Measurements from ENCODE around the gene SYN1.

SYN1 gene

DNA sequence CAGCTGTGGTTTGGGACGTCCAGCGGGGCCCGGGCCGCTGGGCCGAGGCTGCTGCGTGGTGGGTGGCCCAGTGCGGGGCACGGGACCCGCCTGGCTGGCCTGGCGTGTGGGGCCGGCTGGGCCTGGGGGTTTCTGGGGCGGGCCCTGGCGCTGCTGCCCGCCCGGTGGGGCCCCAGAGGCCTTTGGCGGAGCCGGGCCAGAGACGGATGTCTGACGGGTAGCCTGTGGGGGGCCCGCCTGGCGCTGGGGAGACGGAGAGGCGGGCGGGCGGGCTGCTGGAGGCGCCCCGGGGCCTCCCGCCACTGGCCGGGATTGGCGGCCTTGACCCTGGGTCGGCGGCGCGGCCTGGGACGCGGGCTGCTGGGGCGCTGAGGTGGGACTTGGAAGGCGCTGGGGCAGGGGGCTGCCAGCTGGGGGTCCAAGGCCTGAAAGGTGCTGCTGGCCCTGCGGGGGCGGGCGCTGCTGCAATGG is 45.5 kb downstream of the SYN1 start:
- TF ChIP-seq, protein P1, sequence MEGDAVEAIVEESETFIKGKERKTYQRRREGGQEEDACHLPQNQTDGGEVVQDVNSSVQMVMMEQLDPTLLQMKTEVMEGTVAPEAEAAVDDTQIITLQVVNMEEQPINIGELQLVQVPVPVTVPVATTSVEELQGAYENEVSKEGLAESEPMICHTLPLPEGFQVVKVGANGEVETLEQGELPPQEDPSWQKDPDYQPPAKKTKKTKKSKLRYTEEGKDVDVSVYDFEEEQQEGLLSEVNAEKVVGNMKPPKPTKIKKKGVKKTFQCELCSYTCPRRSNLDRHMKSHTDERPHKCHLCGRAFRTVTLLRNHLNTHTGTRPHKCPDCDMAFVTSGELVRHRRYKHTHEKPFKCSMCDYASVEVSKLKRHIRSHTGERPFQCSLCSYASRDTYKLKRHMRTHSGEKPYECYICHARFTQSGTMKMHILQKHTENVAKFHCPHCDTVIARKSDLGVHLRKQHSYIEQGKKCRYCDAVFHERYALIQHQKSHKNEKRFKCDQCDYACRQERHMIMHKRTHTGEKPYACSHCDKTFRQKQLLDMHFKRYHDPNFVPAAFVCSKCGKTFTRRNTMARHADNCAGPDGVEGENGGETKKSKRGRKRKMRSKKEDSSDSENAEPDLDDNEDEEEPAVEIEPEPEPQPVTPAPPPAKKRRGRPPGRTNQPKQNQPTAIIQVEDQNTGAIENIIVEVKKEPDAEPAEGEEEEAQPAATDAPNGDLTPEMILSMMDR (IDR thresholded peaks at IDR 0.05; ENCODE audit: insufficient read depth, low read depth, low read length, missing control alignments) = no peak
- DNase-seq (ENCODE audit: low read depth) = no peak
- no peak overlapping the region for H3K4me3 ChIP-seq (ENCODE audit: low read length)

- TF ChIP-seq, protein P1 (IDR thresholded peaks at IDR 0.05; ENCODE audit: insufficient read depth, low read depth, low read length, missing control alignments) = no peak
- peak overlapping the region; percentile 7 for H3K4me3 ChIP-seq (ENCODE audit: low read length)
- peak; percentile 62 for DNase-seq (ENCODE audit: low read depth)
Observed at GRCh38 chrX:47573341-47574075, 46.1 kb downstream of the SYN1 start.

DNA sequence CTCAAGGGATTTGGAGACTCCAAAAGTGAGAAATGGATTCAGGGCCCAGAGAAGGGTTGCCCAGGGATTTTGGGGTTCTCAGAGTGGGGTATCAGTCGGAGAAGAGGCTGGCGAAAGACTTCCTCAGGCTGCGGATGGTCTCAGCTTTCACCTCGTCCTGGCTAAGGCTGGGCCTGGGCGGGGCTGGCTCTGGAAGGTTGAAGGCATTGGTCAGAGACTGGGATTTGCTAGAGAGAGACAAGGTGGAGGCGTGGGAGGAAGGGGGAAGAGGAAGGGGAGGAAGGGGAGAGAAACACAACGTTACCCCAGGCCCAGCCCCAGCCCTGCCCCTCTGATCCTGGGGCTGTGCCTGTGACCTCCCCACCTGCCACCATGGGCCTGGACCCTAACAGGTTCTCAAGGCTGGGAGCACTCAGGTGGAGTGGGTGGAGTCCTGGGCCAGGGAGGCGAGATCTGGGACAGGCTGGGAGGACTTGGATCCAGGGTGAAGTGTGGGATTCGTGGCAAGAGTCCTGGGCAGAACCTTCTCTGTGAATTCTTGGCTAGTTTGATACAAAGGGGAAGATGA is 46.8 kb downstream of the SYN1 start:
- TF ChIP-seq, protein P1 (IDR thresholded peaks at IDR 0.05; ENCODE audit: insufficient read depth, low read depth, low read length, missing control alignments) = no peak
- H3K4me3 ChIP-seq (ENCODE audit: low read length) = no peak overlapping the region
- DNase-seq (ENCODE audit: low read depth) = no peak

DNA sequence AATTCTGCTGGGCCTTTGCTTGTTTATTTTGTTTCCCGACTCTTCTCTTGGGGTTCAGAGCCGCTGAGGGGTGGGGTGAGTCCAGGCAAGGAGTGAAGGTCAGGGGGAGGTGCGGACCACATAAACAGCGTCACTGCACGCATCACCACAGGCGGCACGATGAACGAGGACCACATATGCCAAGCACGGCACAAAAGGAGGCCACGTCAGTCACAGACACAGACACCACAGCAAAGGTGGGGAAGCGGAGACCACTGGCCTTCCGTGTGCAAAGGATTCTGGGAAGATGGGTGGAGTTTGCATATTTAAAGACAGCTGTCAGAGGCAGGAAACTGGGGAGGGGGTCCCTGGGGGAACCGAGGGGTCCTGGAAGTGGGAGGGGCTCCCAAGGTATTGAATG is 47.8 kb downstream of the SYN1 start:
- no peak for DNase-seq (ENCODE audit: low read depth)
- TF ChIP-seq, protein P1 (IDR thresholded peaks at IDR 0.05; ENCODE audit: insufficient read depth, low read depth, low read length, missing control alignments) = no peak
- no peak overlapping the region for H3K4me3 ChIP-seq (ENCODE audit: low read length)

- no peak for DNase-seq (ENCODE audit: low read depth)
- TF ChIP-seq, protein P1 (IDR thresholded peaks at IDR 0.05; ENCODE audit: insufficient read depth, low read depth, low read length, missing control alignments) = no peak
- H3K4me3 ChIP-seq (ENCODE audit: low read length) = no peak overlapping the region
Observed at GRCh38 chrX:47571215-47571614, 48.4 kb downstream of the SYN1 start.

GRCh38 chrX:47570794-47571193 is 48.9 kb downstream of the SYN1 start:
- TF ChIP-seq, protein P1 (IDR thresholded peaks at IDR 0.05; ENCODE audit: insufficient read depth, low read depth, low read length, missing control alignments) = no peak
- H3K4me3 ChIP-seq (ENCODE audit: low read length) = no peak overlapping the region
- DNase-seq (ENCODE audit: low read depth) = no peak
